ENCODE measurements around the gene CHCHD6.

The CHCHD6 gene

DNA sequence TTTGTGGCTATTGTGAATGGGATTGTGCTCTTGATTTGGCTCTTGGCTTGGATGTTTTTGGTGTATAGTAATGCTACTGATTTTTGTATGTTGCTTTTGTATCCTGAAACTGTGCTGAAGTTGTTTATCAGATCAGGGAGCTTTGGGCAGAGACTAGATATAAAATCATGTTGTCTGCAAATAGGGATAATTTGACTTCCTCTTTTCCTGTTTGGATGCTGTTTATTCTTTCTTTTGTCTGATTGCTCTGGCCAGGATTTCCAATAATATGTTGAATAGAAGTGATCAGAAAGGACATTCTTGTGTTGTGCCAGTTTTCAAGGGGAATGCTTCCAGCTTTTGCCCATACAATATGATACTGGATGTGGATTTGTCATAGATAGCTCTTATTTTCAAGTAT, 66.1 kb downstream of the CHCHD6 start:
- TF ChIP-seq CTCF (IDR thresholded peaks at IDR 0.05; ENCODE audit: borderline replicate concordance, insufficient read depth, low read depth, low read length) = no peak
- no peak overlapping the region for H3K4me3 ChIP-seq (ENCODE audit: low read depth, low read length)

DNA sequence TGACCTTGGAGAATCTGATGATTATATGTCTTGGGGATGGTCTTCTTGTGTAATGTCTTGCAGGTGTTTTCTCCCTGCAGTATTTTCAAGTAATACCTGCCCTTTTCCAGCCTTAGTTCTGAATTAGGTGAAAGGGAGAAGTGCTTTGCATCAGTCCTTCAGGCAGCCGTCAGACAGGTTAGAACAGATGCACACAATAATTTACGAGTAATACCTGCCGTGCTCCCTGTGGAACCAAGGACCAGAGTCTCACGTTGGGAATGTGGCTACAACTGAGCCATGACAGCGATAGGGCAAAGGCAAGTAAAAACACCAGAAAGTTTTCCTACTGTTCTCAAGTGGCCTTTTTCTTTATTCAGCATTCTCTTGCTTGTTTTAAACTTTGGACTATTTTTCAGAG, 69.1 kb downstream of the CHCHD6 start:
- TF ChIP-seq CTCF (IDR thresholded peaks at IDR 0.05; ENCODE audit: borderline replicate concordance, insufficient read depth, low read depth, low read length) = no peak
- no peak overlapping the region for H3K4me3 ChIP-seq (ENCODE audit: low read depth, low read length)

GRCh38 chr3:126773783-126774182, 69.7 kb downstream of the CHCHD6 start:
- H3K4me3 ChIP-seq (ENCODE audit: low read depth, low read length) = no peak overlapping the region
- no peak for TF ChIP-seq CTCF (IDR thresholded peaks at IDR 0.05; ENCODE audit: borderline replicate concordance, insufficient read depth, low read depth, low read length)

DNA sequence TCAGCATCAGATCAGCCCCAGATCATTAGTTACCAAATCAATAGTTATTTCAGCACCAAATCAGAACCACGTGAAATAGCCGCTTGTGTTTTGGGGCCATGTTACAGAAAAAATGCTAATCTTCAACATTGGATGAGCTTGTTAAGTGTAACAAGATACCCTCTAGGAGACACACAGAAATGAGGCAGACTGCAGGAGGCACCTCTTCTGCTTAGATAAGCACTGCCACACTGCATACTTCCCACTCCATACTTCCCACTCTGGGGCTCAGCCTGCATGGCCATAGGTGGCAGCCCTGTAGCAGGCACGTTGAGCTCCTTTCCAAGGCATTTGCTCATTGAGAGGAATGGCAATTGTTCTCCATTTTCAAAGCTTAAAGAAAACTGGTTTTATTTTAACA, 73.3 kb downstream of the CHCHD6 start:
- no peak overlapping the region for H3K4me3 ChIP-seq (ENCODE audit: low read depth, low read length)
- no peak for TF ChIP-seq CTCF (IDR thresholded peaks at IDR 0.05; ENCODE audit: borderline replicate concordance, insufficient read depth, low read depth, low read length)

DNA sequence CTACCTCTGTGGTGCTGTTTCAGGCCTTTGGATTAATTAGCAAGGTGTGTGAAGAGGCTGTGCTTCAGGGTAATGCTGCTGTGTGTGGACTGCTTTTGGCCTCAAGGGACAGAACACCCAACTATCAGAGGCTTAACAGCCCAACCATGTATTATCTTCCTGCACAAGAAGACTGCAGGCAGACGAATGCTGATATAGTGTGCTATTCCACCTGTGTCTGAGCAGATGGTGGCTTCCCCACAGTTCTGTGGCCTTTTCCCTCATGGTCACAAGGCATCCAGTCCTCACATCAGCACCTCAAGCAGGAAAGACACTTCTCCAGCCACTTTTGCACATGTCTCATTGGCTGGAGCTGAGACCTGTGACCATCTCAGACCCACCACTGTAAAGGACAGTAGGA, 76.6 kb downstream of the CHCHD6 start:
- no peak for TF ChIP-seq CTCF (IDR thresholded peaks at IDR 0.05; ENCODE audit: borderline replicate concordance, insufficient read depth, low read depth, low read length)
- no peak overlapping the region for H3K4me3 ChIP-seq (ENCODE audit: low read depth, low read length)

DNA sequence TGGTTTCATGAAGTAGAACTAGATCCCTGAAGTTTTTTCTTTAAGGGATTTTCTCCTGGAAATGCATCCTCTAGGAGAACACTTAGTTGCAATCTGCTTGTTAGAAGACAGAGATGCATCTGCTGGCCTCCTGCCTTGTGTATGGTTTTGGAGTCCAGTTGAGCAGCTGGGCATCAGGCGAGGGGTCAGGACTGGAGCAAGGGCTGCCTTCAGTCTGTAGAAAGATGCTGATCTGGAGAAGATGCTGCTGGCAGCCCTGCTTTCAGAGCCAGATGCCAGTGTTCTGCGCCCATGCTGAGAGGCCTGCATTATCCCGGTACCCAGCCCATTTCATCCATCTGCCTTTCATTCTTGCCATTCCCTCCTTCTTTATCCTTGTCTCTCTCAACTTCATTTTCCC, 77.4 kb downstream of the CHCHD6 start:
- H3K4me3 ChIP-seq (ENCODE audit: low read depth, low read length) = no peak overlapping the region
- TF ChIP-seq CTCF (IDR thresholded peaks at IDR 0.05; ENCODE audit: borderline replicate concordance, insufficient read depth, low read depth, low read length) = no peak

GRCh38 chr3:126781889-126782491, 78.0 kb downstream of the CHCHD6 start:
- TF ChIP-seq CTCF (IDR thresholded peaks at IDR 0.05; ENCODE audit: borderline replicate concordance, insufficient read depth, low read depth, low read length) = no peak
- H3K4me3 ChIP-seq (ENCODE audit: low read depth, low read length) = no peak overlapping the region
